ELF-1 (cell line): ENCODE measurements around the gene PHF3.

ENCODE experiments used
- DNase-seq: peaks from one replicate; pipeline ENCODE4 v3.0.0-alpha.2; 2016; ENCODE audit warnings: low read depth, low spot score

PHF3 gene

DNA sequence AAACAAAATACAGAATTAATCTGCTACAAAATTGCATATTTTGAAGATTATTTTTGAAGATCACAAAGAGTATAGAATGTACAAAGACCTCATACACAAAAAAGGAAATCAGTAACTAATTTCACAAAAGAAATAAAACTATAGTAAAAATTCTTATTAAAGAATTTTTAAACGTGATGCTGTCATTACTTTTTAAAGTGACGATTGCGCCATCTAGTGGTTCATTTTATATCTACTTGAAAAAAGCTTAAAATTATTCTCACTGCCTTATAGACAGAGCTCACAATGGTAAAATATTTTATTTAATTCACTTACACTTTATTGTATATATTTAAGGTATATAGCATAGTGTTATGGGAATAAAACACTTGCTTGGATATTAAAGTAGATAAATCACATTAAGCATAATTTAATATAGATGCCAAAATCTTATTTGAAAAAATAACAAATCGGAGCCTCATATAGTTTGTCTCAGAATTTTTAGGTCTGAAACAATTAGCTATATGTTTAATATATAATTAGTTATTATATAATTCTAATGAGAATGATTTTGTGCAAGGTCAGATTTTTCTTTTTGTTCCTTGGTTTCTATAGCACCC lies 128.8 kb downstream of the PHF3 start:
- no peak for DNase-seq
